SU-DHL-6 (cell line): Measurements from ENCODE around the gene ADAMTS15.

Experiments
- H2AFZ ChIP-seq: fragments of 200-600 bp; sonication (generic); 2 replicates; pipeline ENCODE4 v1.6.1; 2014; ENCODE audit warnings: low read depth, mild to moderate bottlenecking, moderate library complexity, mixed read lengths, antibody characterized with exemption, low read length; ENCODE audit not compliant: severe bottlenecking
- H3F3A ChIP-seq: fragments of 200-600 bp; shearing (Covaris generic); 2 replicates; pipeline ENCODE4 v1.6.0; 2016; ENCODE audit warnings: antibody characterized with exemption, mild to moderate bottlenecking; ENCODE audit not compliant: insufficient read depth
- H3K27ac ChIP-seq: fragments of 200-600 bp; sonication (generic); 2 replicates; pipeline ENCODE4 v1.5.1; 2016; ENCODE audit warnings: low read depth, mild to moderate bottlenecking, low read length, moderate library complexity, mixed read lengths
- H3K27me3 ChIP-seq: fragments of 200-600 bp; sonication (generic), shearing (Covaris generic); 2 replicates; pipeline ENCODE4 v1.6.0; 2014; ENCODE audit warnings: mild to moderate bottlenecking, low read length
- H3K36me3 ChIP-seq: fragments of 200-600 bp; sonication (generic); 2 replicates; pipeline ENCODE4 v1.6.1; 2014; ENCODE audit warnings: mild to moderate bottlenecking, low read length, mixed read lengths
- H3K4me2 ChIP-seq: fragments of 300-600, 200-600 bp; shearing (Covaris generic), sonication (generic); 2 replicates; pipeline ENCODE4 v1.6.0; 2014; ENCODE audit warnings: low read length, low read depth, mild to moderate bottlenecking; ENCODE audit not compliant: poor library complexity, severe bottlenecking
- H3K4me3 ChIP-seq: fragments of 200-600 bp; sonication (generic); 2 replicates; pipeline ENCODE4 v1.5.1; 2014; ENCODE audit warnings: antibody characterized with exemption, low read length, mild to moderate bottlenecking, mixed read lengths; ENCODE audit not compliant: insufficient read depth, poor library complexity, severe bottlenecking
- H3K79me2 ChIP-seq: fragments of 200-600 bp; sonication (generic); 2 replicates; pipeline ENCODE4 v1.6.1; 2014; ENCODE audit warnings: mild to moderate bottlenecking, low read length, moderate library complexity; ENCODE audit not compliant: insufficient read depth
- H3K9ac ChIP-seq: fragments of 200-600 bp; sonication (generic); 2 replicates; pipeline ENCODE4 v1.7.0; 2014; ENCODE audit warnings: mild to moderate bottlenecking, low read length
- H3K9me2 ChIP-seq: fragments of 200-600 bp; sonication (generic); replicated peaks from 2 replicates; pipeline ENCODE4 v1.6.1; 2014; ENCODE audit warnings: low read length; ENCODE audit not compliant: insufficient read depth
- H3K9me3 ChIP-seq: fragments of 200-600 bp; sonication (generic); 2 replicates; pipeline ENCODE4 v1.6.1; 2014; ENCODE audit warnings: low read length, mixed read lengths; ENCODE audit not compliant: insufficient read depth
- H4K20me1 ChIP-seq: fragments of 200-600 bp; sonication (generic); 2 replicates; pipeline ENCODE4 v1.6.1; 2014; ENCODE audit warnings: low read depth, mild to moderate bottlenecking, antibody characterized with exemption, low read length, moderate library complexity, mixed read lengths
- CTCF ChIP-seq: fragments of 200-600 bp; sonication (generic); IDR thresholded peaks from one replicate; pipeline ENCODE4 v1.5.1; 2017; ENCODE audit warnings: antibody characterized with exemption, mild to moderate bottlenecking, low read length, moderate library complexity; ENCODE audit not compliant: insufficient read depth, poor library complexity, severe bottlenecking
- EZH2phosphoT487 ChIP-seq: fragments of 200-600 bp; sonication (generic), shearing (Covaris generic); conservative IDR thresholded peaks from 2 replicates; pipeline ENCODE4 v1.6.1; 2018; ENCODE audit warnings: mild to moderate bottlenecking, antibody characterized with exemption, low read length, moderate library complexity, mixed read lengths

ADAMTS15 gene

DNA sequence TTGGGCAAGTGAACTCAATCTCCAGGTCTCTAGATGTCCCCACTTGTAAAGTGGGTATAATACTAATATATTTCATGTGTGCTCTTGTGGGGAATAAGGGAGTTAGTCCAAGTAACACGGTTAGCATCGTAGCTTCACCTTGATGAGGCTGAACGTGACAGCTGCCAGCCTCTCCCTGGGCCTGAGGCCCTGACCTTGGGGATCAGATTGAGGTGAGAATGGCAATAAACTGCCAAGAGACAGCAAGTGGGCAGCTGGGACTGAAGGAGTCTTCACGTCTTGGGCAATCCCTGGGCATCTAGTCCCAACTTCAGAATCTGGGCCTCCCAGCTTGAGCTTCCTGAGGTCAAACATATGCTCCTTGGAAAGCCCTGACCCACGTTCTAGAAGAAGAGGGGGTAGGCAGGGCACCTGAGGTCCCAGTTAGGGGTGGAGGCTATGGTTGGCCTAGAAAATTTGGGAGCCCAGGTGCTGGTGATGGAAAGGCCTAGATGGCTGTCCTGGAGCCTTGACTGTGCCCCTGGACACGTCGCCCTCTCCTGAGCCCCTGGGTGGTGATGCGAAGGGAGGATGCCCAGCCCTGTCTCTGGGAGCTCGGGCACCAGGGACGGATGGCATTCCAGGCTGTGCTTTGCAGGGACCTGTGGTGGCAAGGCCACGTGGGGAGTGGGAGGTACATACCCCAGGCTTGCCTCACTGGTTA lies 23.4 kb downstream of the ADAMTS15 start:
- H3K27ac ChIP-seq = no peak overlapping the region
- no peaks in the 10 kb centered on the region for H3K27me3 ChIP-seq
- no peak overlapping the region for H3K9ac ChIP-seq
- H3K79me2 ChIP-seq = no peaks in the 10 kb centered on the region
- H3K9me3 ChIP-seq = no peaks in the 10 kb centered on the region
- H3K4me2 ChIP-seq = no peak overlapping the region
- no peaks in the 10 kb centered on the region for H3K36me3 ChIP-seq
- no peak overlapping the region for H3K4me3 ChIP-seq
- TF ChIP-seq EZH2phosphoT487 (no peak), CTCF (no peak)
- no peaks in the 10 kb centered on the region for H3F3A ChIP-seq
- no peaks in the 10 kb centered on the region for H4K20me1 ChIP-seq
- no peak overlapping the region for H2AFZ ChIP-seq
- H3K9me2 ChIP-seq = no peaks in the 10 kb centered on the region

GRCh38 chr11:130472434-130472961 lies 24.1 kb downstream of the ADAMTS15 start:
- Histone ChIP-seq H3K4me3 (no peak overlapping the region), H3K36me3 (no peaks in the 10 kb centered on the region), H3K27ac (no peak overlapping the region), H3K9me3 (no peaks in the 10 kb centered on the region), H4K20me1 (no peaks in the 10 kb centered on the region), H3K27me3 (no peaks in the 10 kb centered on the region), H3K79me2 (no peaks in the 10 kb centered on the region), H2AFZ (no peak overlapping the region), H3K9ac (no peak overlapping the region), H3K9me2 (no peaks in the 10 kb centered on the region), H3K4me2 (no peak overlapping the region), H3F3A (no peaks in the 10 kb centered on the region)
- no peak for TF ChIP-seq CTCF
- no peak for TF ChIP-seq EZH2phosphoT487

- H3K79me2 ChIP-seq = no peaks in the 10 kb centered on the region
- no peak overlapping the region for H2AFZ ChIP-seq
- TF ChIP-seq CTCF (no peak), EZH2phosphoT487 (no peak)
- H3K9me2 ChIP-seq = no peaks in the 10 kb centered on the region
- no peak overlapping the region for H3K4me2 ChIP-seq
- H3K9ac ChIP-seq = no peak overlapping the region
- H3K27ac ChIP-seq = no peak overlapping the region
- H3K4me3 ChIP-seq = no peak overlapping the region
- H3K9me3 ChIP-seq = no peaks in the 10 kb centered on the region
- no peaks in the 10 kb centered on the region for H3K27me3 ChIP-seq
- no peaks in the 10 kb centered on the region for H4K20me1 ChIP-seq
- H3K36me3 ChIP-seq = no peaks in the 10 kb centered on the region
- H3F3A ChIP-seq = no peaks in the 10 kb centered on the region
These were observed 24.8 kb downstream of the ADAMTS15 start for GRCh38 chr11:130473056-130473794.
